H1 (cell line): ENCODE data around the gene PDE4D. TPM values are rescaled to one million over a fixed set of nuclear protein-coding genes. Genes with fewer than 3 reads are reported as not detected.

Source experiments
- CTCF ChIA-PET: fragments of 300-600 bp; sonication (Branson Sonifier 250); formaldehyde crosslinking; loops from one replicate; lab custom pipeline; 2021; ENCODE audit not compliant: partially characterized antibody; lab: Charles Lee
- POLR2A ChIA-PET: fragments of 300-600 bp; sonication (Branson Sonifier 250); formaldehyde crosslinking; loops from one replicate; lab custom pipeline; 2021; ENCODE audit warnings: inconsistent platforms; ENCODE audit not compliant: partially characterized antibody; lab: Charles Lee
- DNase-seq, 2 experiments: peaks; one replicate each; pipeline versions ENCODE4 v3.0.0 to v3.0.0-alpha.2; 2010 to 2022; ENCODE audit warnings: low spot score in 2 of 2, low read depth in 1 of 2, mixed read lengths in 1 of 2
- FAIRE-seq: peaks from 2 replicates; lab custom pipeline; 2011; peaks lifted over from hg19 to GRCh38; lab: Jason Lieb, UNC
- H2AFZ ChIP-seq: 2 replicates; pipeline ENCODE4 v1.8.1; 2012; ENCODE audit warnings: low read length, inconsistent platforms
- H2AK5ac ChIP-seq: 2 replicates; pipeline ENCODE4 v1.6.1; 2013; ENCODE audit warnings: low read depth, low read length
- H2BK120ac ChIP-seq: replicated peaks from 2 replicates; pipeline ENCODE3; 2013; ENCODE audit warnings: low read depth, low read length, inconsistent platforms
- H2BK12ac ChIP-seq: 2 replicates; pipeline ENCODE4 v1.6.1; 2013; ENCODE audit warnings: low read depth, low read length
- H2BK15ac ChIP-seq: 2 replicates; pipeline ENCODE4 v1.6.1; 2013; ENCODE audit warnings: low read length
- H2BK20ac ChIP-seq: 2 replicates; pipeline ENCODE4 v1.6.1; 2013; ENCODE audit warnings: low read length
- H2BK5ac ChIP-seq: 2 replicates; pipeline ENCODE4 v1.6.1; 2013; ENCODE audit warnings: low read depth, low read length
- H3K14ac ChIP-seq: 2 replicates; pipeline ENCODE4 v1.6.1; 2013; ENCODE audit warnings: inconsistent platforms; ENCODE audit not compliant: insufficient read length
- H3K18ac ChIP-seq: 2 replicates; pipeline ENCODE4 v1.6.1; 2013; ENCODE audit warnings: low read length; ENCODE audit errors: extremely low read depth
- H3K23ac ChIP-seq: 2 replicates; pipeline ENCODE4 v1.6.1; 2013; ENCODE audit warnings: inconsistent platforms; ENCODE audit not compliant: insufficient read length
- H3K23me2 ChIP-seq: 2 replicates; pipeline ENCODE4 v1.6.1; 2013; ENCODE audit warnings: low read depth, low read length
- H3K27ac ChIP-seq: 2 replicates; pipeline ENCODE4 v1.6.1; 2011; ENCODE audit warnings: low read depth, low read length, inconsistent platforms
- H3K27me3 ChIP-seq, 4 experiments: replicated peaks in 1 of 4; 1 replicate in 1 of 4; 2 replicates in 3 of 4; pipeline versions ENCODE4 v1.6.1 to v1.8.1; 2011 to 2013; ENCODE audit warnings: low read length in 3 of 4, mild to moderate bottlenecking in 3 of 4, inconsistent platforms in 2 of 4, mixed read lengths in 2 of 4, moderate library complexity in 1 of 4; ENCODE audit not compliant: control insufficient read depth in 3 of 4, insufficient read depth in 3 of 4; ENCODE audit errors: extremely low read depth in 1 of 4
- H3K36me3 ChIP-seq, 4 experiments: 2 replicates each; pipeline versions ENCODE4 v1.6.1 to v1.8.1; 2011 to 2013; ENCODE audit warnings: mild to moderate bottlenecking in 4 of 4, low read length in 3 of 4, moderate library complexity in 2 of 4, control low read depth in 1 of 4, inconsistent platforms in 1 of 4; ENCODE audit not compliant: insufficient read depth in 4 of 4, control insufficient read depth in 2 of 4
- H3K4ac ChIP-seq: replicated peaks from 2 replicates; pipeline ENCODE3; 2013; ENCODE audit warnings: low read length, low read depth, mixed read lengths, inconsistent platforms; ENCODE audit not compliant: insufficient read length
- H3K4me1 ChIP-seq, 4 experiments: replicated peaks in 1 of 4; 1 replicate in 1 of 4; 2 replicates in 3 of 4; pipeline versions ENCODE4 v1.6.1 to v1.8.1; 2011 to 2013; ENCODE audit warnings: low read length in 3 of 4, inconsistent platforms in 2 of 4, mixed read lengths in 1 of 4; ENCODE audit not compliant: insufficient read depth in 4 of 4, control insufficient read depth in 3 of 4
- H3K4me2 ChIP-seq, 2 experiments: 2 replicates each; pipeline versions ENCODE4 v1.6.1 to v1.8.1; 2011 to 2013; ENCODE audit warnings: low read depth in 2 of 2, low read length in 2 of 2, control low read depth in 1 of 2, inconsistent platforms in 1 of 2, mild to moderate bottlenecking in 1 of 2; ENCODE audit not compliant: insufficient read depth in 1 of 2
- H3K4me3 ChIP-seq, 4 experiments: fragments of 200-600, 300-600 bp in 1 of 4; sonication (generic), shearing (Covaris generic), sonication (Bioruptor Twin) in 1 of 4; 2 replicates each; pipeline versions ENCODE4 v1.5.1 to v1.8.1; 2011 to 2016; ENCODE audit warnings: low read length in 4 of 4, low read depth in 3 of 4, control low read depth in 2 of 4, inconsistent platforms in 2 of 4, mild to moderate bottlenecking in 2 of 4, mixed read lengths in 1 of 4, moderate library complexity in 1 of 4; ENCODE audit not compliant: insufficient read depth in 2 of 4; ENCODE audit errors: extremely low read depth in 1 of 4
- H3K56ac ChIP-seq: replicated peaks from 2 replicates; pipeline ENCODE3; 2013; ENCODE audit warnings: low read depth, mild to moderate bottlenecking, mixed read lengths, low read length, inconsistent platforms; ENCODE audit not compliant: insufficient read length
- H3K79me1 ChIP-seq: 2 replicates; pipeline ENCODE4 v1.6.1; 2013; ENCODE audit warnings: low read depth, low read length, control low read depth
- H3K79me2 ChIP-seq, 2 experiments: 2 replicates each; pipeline versions ENCODE4 v1.6.1 to v1.8.1; 2012 to 2013; ENCODE audit warnings: low read length in 2 of 2, mild to moderate bottlenecking in 2 of 2, inconsistent platforms in 1 of 2; ENCODE audit not compliant: insufficient read depth in 2 of 2, control insufficient read depth in 1 of 2
- H3K9ac ChIP-seq, 4 experiments: replicated peaks in 1 of 4; 1 replicate in 1 of 4; 2 replicates in 3 of 4; pipeline versions ENCODE4 v1.6.1 to v1.8.1; 2011 to 2013; ENCODE audit warnings: low read depth in 3 of 4, low read length in 3 of 4, control low read depth in 2 of 4, mild to moderate bottlenecking in 2 of 4, moderate library complexity in 2 of 4, inconsistent platforms in 1 of 4; ENCODE audit errors: extremely low read depth in 1 of 4
- H3K9me3 ChIP-seq, 2 experiments: 2 replicates each; pipeline versions ENCODE4 v1.6.1 to v1.8.1; 2012 to 2013; ENCODE audit warnings: mild to moderate bottlenecking in 2 of 2, moderate library complexity in 2 of 2, control low read depth in 1 of 2, inconsistent platforms in 1 of 2, low read depth in 1 of 2, low read length in 1 of 2, mixed read lengths in 1 of 2; ENCODE audit not compliant: insufficient read depth in 2 of 2
- H4K20me1 ChIP-seq, 2 experiments: replicated peaks in 1 of 2; 2 replicates each; pipeline versions ENCODE3 to v1.8.1; 2011 to 2013; ENCODE audit warnings: inconsistent platforms in 2 of 2, low read length in 2 of 2, mild to moderate bottlenecking in 1 of 2; ENCODE audit not compliant: insufficient read depth in 2 of 2, control insufficient read depth in 1 of 2
- H4K5ac ChIP-seq: 2 replicates; pipeline ENCODE4 v1.6.1; 2013; ENCODE audit warnings: low read length, low read depth, mixed read lengths, inconsistent platforms; ENCODE audit not compliant: insufficient read length
- H4K8ac ChIP-seq: 2 replicates; pipeline ENCODE4 v1.8.0; 2013; ENCODE audit warnings: mild to moderate bottlenecking, moderate library complexity, low read length, inconsistent platforms; ENCODE audit not compliant: insufficient read depth; ENCODE audit errors: extremely low read depth
- H4K91ac ChIP-seq: replicated peaks from 2 replicates; pipeline ENCODE3; 2013; ENCODE audit warnings: low read length, mixed read lengths, inconsistent platforms; ENCODE audit not compliant: insufficient read length
- BACH1 ChIP-seq: IDR thresholded peaks from 2 replicates; pipeline ENCODE4 v1.6.1; 2012; ENCODE audit warnings: low read length, improper control_type of control experiment
- CTBP2 ChIP-seq: IDR thresholded peaks from 2 replicates; pipeline ENCODE4 v1.7.0; 2011; ENCODE audit warnings: borderline replicate concordance, mild to moderate bottlenecking, moderate library complexity, mixed read lengths, low read length; ENCODE audit not compliant: insufficient read depth, insufficient read length
- FOSL1 ChIP-seq: IDR thresholded peaks from 2 replicates; pipeline ENCODE4 v1.6.1; 2011; ENCODE audit warnings: mild to moderate bottlenecking, low read depth, low read length, moderate library complexity; ENCODE audit not compliant: insufficient read depth
- HDAC6 ChIP-seq: IDR thresholded peaks from one replicate; pipeline ENCODE4 v1.7.1; 2012; ENCODE audit warnings: low read depth, mild to moderate bottlenecking, inconsistent platforms, low read length, moderate library complexity
- JUND ChIP-seq: IDR thresholded peaks from 2 replicates; pipeline ENCODE4 v1.6.1; 2011; ENCODE audit warnings: mild to moderate bottlenecking, improper control_type of control experiment, low read length
- POLR2AphosphoS5 ChIP-seq: IDR thresholded peaks from 2 replicates; pipeline ENCODE4 v1.6.1; 2011; ENCODE audit warnings: low read depth, low read length
- POU5F1 ChIP-seq: IDR thresholded peaks from 2 replicates; pipeline ENCODE4 v1.6.1; 2011; ENCODE audit warnings: low read depth, mild to moderate bottlenecking, low read length, moderate library complexity
- RXRA ChIP-seq: IDR thresholded peaks from 2 replicates; pipeline ENCODE4 v1.6.1; 2011; ENCODE audit warnings: low read depth, mild to moderate bottlenecking, low read length, moderate library complexity; ENCODE audit not compliant: insufficient read depth
- SRF ChIP-seq: IDR thresholded peaks from 2 replicates; pipeline ENCODE4 v1.6.1; 2011; ENCODE audit warnings: mild to moderate bottlenecking, low read depth, low read length, moderate library complexity
- TBP ChIP-seq: IDR thresholded peaks from 2 replicates; pipeline ENCODE4 v1.6.1; 2011; ENCODE audit warnings: low read depth, low read length, improper control_type of control experiment
- TCF12 ChIP-seq: IDR thresholded peaks from 2 replicates; pipeline ENCODE4 v1.6.1; 2011; ENCODE audit warnings: low read depth, mild to moderate bottlenecking, low read length
- TEAD4 ChIP-seq: IDR thresholded peaks from 2 replicates; pipeline ENCODE4 v1.6.1; 2012; ENCODE audit warnings: low read depth, low read length, inconsistent platforms, mixed read lengths
- WGBS, 2 experiments: shearing (Covaris generic) in 1 of 2; methylation state at CpG; one replicate each; pipeline versions ENCODE4 v1.1.6 to v1.1.7; 2013 to 2015; ENCODE audit warnings: low lambda C conversion rate in 2 of 2, mixed read lengths in 2 of 2, inconsistent platforms in 1 of 2, low coverage in 1 of 2, missing lambda C conversion rate in 1 of 2; ENCODE audit not compliant: insufficient replicate concordance in 2 of 2, insufficient coverage in 1 of 2, insufficient read length in 1 of 2; ENCODE audit errors: extremely low coverage in 1 of 2, missing lambda C conversion rate in 1 of 2; 5-methylcytosine and 5-hydroxymethylcytosine counted together
- polyA plus RNA-seq, 7 experiments: library from polyadenylated mRNA; depleted of rRNA in 3 of 7; stranded (reverse) in 5 of 7; unstranded in 2 of 7; fragments of >200 nt in 5 of 7; fragments of 200-250 nt in 2 of 7; gene quantifications; 1 replicate in 5 of 7; 2 replicates in 1 of 7; 4 replicates in 1 of 7; pipeline versions ENCODE4 v1.2.1 to v1.2.3, GENCODE V29; 2011 to 2013; ENCODE audit warnings: missing spikeins in 2 of 7, mixed read lengths in 2 of 7
- total RNA-seq: library from RNA; stranded (reverse); fragmentation: NEBNext Ultra II Directional; extraction: Animal tissue kit (Norgen Biotek cat#: 25700); gene quantifications from 2 replicates; pipeline ENCODE4 v1.2.1, GENCODE V29; 2021
- TF ChIP-seq, protein P1 (sequence below), 3 experiments: IDR thresholded peaks; 1 replicate in 2 of 3; 2 replicates in 1 of 3; pipeline versions ENCODE4 v1.5.1 to v1.6.1; 2011; ENCODE audit warnings: low read length in 3 of 3, mild to moderate bottlenecking in 3 of 3, inconsistent platforms in 2 of 3, low read depth in 1 of 3, moderate library complexity in 1 of 3; ENCODE audit not compliant: insufficient read depth in 1 of 3; ENCODE audit errors: control extremely low read depth in 1 of 3

PDE4D gene
- total and polyA plus RNA-seq, 2 of the 8 experiments (the other 6 are each of a cell fraction or from before 2014, with no cell fraction given), result 2.3 to 3.7 TPM

DNA sequence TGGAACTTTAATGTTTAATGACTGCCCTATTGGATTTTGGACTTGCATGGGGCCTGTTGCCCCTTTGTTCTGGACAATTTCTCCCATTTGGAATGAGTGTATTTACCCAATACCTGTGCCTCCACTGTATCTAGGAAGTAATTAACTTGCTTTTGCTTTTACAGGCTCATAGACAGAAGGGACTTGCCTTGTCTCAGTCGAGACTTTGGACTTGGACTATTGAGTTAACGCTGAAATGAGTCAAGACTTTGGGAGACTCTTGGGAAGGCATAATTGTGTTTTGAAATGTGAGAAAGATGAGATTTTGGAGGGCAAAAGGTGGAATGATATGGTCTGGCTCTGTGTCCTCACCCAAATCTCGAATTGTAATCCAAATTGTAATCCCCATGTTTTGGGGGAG lies 368.2 kb downstream of the PDE4D start:
- Histone ChIP-seq H3K4me1 (peaks cover 0 to 3% (median 1%) of the 10 kb centered on the region in 4 experiments; a peak in 2 of 7 replicates), H2AK5ac (no peak overlapping the region), H3K36me3 (no peaks in the 10 kb centered on the region), H3K56ac (no peak overlapping the region), H3K9me3 (peaks cover 0 to 11% of the 10 kb centered on the region in 2 experiments), H4K5ac (no peak overlapping the region), H4K8ac (no peak overlapping the region), H3K4ac (no peak overlapping the region), H4K20me1 (no peaks in the 10 kb centered on the region), H3K79me2 (no peaks in the 10 kb centered on the region), H2AFZ (no peak overlapping the region), H3K4me3 (no peak overlapping the region), H2BK20ac (no peak overlapping the region), H3K79me1 (no peaks in the 10 kb centered on the region), H3K18ac (no peak overlapping the region), H4K91ac (no peak overlapping the region), H2BK12ac (no peak overlapping the region), H2BK120ac (no peak overlapping the region), H3K23me2 (no peaks in the 10 kb centered on the region), H3K27me3 (no peaks in the 10 kb centered on the region), H3K27ac (no peak overlapping the region), H3K4me2 (no peak overlapping the region), H3K14ac (no peak overlapping the region), H3K23ac (no peak overlapping the region), H2BK5ac (no peak overlapping the region), H2BK15ac (no peak overlapping the region), H3K9ac (no peak overlapping the region)
- 86% methylated on average over 3 of the region's 3 CpGs; no CpG with 5 or more reads in 1 of the 2 experiments for WGBS, 2 experiments
- POLR2A ChIA-PET, result no interaction called here
- FAIRE-seq (no peak), DNase-seq (no peak)
- CTCF ChIA-PET, result no interaction called here
- TF ChIP-seq TBP, result no peak
- no peak for TF ChIP-seq BACH1
- no peak for TF ChIP-seq SRF
- TF ChIP-seq TEAD4, result no peak
- TF ChIP-seq TCF12, result no peak
- no peak for TF ChIP-seq FOSL1
- no peak for TF ChIP-seq JUND
- TF ChIP-seq, protein P1, sequence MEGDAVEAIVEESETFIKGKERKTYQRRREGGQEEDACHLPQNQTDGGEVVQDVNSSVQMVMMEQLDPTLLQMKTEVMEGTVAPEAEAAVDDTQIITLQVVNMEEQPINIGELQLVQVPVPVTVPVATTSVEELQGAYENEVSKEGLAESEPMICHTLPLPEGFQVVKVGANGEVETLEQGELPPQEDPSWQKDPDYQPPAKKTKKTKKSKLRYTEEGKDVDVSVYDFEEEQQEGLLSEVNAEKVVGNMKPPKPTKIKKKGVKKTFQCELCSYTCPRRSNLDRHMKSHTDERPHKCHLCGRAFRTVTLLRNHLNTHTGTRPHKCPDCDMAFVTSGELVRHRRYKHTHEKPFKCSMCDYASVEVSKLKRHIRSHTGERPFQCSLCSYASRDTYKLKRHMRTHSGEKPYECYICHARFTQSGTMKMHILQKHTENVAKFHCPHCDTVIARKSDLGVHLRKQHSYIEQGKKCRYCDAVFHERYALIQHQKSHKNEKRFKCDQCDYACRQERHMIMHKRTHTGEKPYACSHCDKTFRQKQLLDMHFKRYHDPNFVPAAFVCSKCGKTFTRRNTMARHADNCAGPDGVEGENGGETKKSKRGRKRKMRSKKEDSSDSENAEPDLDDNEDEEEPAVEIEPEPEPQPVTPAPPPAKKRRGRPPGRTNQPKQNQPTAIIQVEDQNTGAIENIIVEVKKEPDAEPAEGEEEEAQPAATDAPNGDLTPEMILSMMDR (IDR thresholded peaks at IDR 0.05; ENCODE audit: control extremely low read depth in 1 of 3, insufficient read depth in 1 of 3, low read depth in 1 of 3, low read length in 3 of 3), result no peak
- TF ChIP-seq RXRA, result no peak
- TF ChIP-seq POLR2AphosphoS5, result no peak
- TF ChIP-seq HDAC6, result no peak
- TF ChIP-seq POU5F1, result no peak
- no peak for TF ChIP-seq CTBP2
